GM10248 (cell line): ENCODE measurements around the gene EPM2A.

ENCODE experiments used
- CTCF ChIA-PET: fragments of 300-600 bp; sonication (Branson Sonifier 250); formaldehyde crosslinking; extraction: SDS; loops from one replicate; lab custom pipeline; 2021; ENCODE audit warnings: antibody characterized with exemption; lab: Yijun Ruan, JAX
- POLR2A ChIA-PET: fragments of 350-650 bp; sonication (Branson Sonifier 250); formaldehyde crosslinking; extraction: SDS; loops from one replicate; lab custom pipeline; 2020; ENCODE audit warnings: antibody characterized with exemption; lab: Yijun Ruan, JAX
- DNase-seq: peaks from one replicate; pipeline ENCODE4 v3.0.0; 2012; ENCODE audit errors: extremely low spot score
- CTCF ChIP-seq: IDR thresholded peaks from 2 replicates; pipeline ENCODE4 v1.5.1; 2012; ENCODE audit warnings: mild to moderate bottlenecking, low read depth; ENCODE audit errors: extremely low read depth, missing control alignments, control extremely low read depth

EPM2A gene

GRCh38 chr6:145728444-145729385, 6.6 kb downstream of the EPM2A start:
- ChIA-PET POLR2A (no interaction called here), CTCF (interaction anchor here (1.3 kb wide), 2 partner anchors 28 to 60 kb away, joined by 3 read pairs; no protein-coding TSS in a partner anchor)
- TF ChIP-seq CTCF: no peak
- DNase-seq: no peak

- DNase-seq: no peak
- TF ChIP-seq CTCF: no peak
- POLR2A ChIA-PET: no interaction called here
- CTCF ChIA-PET: interaction anchor here (1.6 kb wide), 1 partner anchor 24 kb away, joined by 5 read pairs; no protein-coding TSS in a partner anchor
These were observed 7.4 kb downstream of the EPM2A start for GRCh38 chr6:145727817-145728388.

GRCh38 chr6:145725570-145725969, 9.8 kb downstream of the EPM2A start:
- DNase-seq: no peak
- CTCF ChIA-PET: interaction anchor here (0.6 to 1.2 kb wide), 2 partner anchors 10 to 22 kb away, joined by 3 read pairs; partner anchors contain the start of gene EPM2A
- no peak for TF ChIP-seq CTCF
- POLR2A ChIA-PET: no interaction called here

GRCh38 chr6:145723646-145724045, 11.7 kb downstream of the EPM2A start:
- no peak for TF ChIP-seq CTCF
- no peak for DNase-seq
- ChIA-PET POLR2A (no interaction called here), CTCF (interaction anchor here (0.7 to 0.9 kb wide), 2 partner anchors 9 to 14 kb away, joined by 3 read pairs; no protein-coding TSS in a partner anchor)

- CTCF ChIA-PET: interaction anchor here (1.6 to 1.9 kb wide), 2 partner anchors 10 to 19 kb away, joined by 3 to 6 read pairs; no protein-coding TSS in a partner anchor
- DNase-seq: no peak
- POLR2A ChIA-PET: no interaction called here
- TF ChIP-seq CTCF: no peak
These were observed 13.1 kb downstream of the EPM2A start for GRCh38 chr6:145722190-145722589.

GRCh38 chr6:145721144-145721543, 14.2 kb downstream of the EPM2A start:
- TF ChIP-seq CTCF: no peak
- ChIA-PET POLR2A (no interaction called here), CTCF (interaction anchor here (1.0 to 1.9 kb wide), 3 partner anchors 11 to 88 kb away, joined by 3 to 6 read pairs (median 3); no protein-coding TSS in a partner anchor)
- no peak for DNase-seq
